Esophagus muscularis mucosa (tissue), 4 donors: ENCODE data around the gene SRMS. TPM values are rescaled to one million over a fixed set of nuclear protein-coding genes. Genes with fewer than 3 reads are reported as not detected.

Source experiments
- DNase-seq: peaks from one replicate; pipeline ENCODE4 v3.0.0-alpha.2; 2017; ENCODE audit errors: extremely low spot score
- H3K27ac ChIP-seq, 4 donors: fragments of 200-600 bp; sonication (generic); replicated peaks in 1 of 4; 1 replicate in 3 of 4; 2 replicates in 1 of 4; pipeline ENCODE4 v1.5.1; 2016 to 2019; ENCODE audit warnings: mild to moderate bottlenecking in 1 of 4
- H3K27me3 ChIP-seq, 4 donors: fragments of 200-600 bp; sonication (generic); one replicate each; pipeline versions ENCODE4 v1.5.1 to v1.6.0; 2016 to 2019
- H3K36me3 ChIP-seq, 4 donors: fragments of 200-600 bp; sonication (generic); one replicate each; pipeline ENCODE4 v1.5.1; 2016 to 2019
- H3K4me1 ChIP-seq, 4 donors: fragments of 200-600 bp; sonication (generic); one replicate each; pipeline ENCODE4 v1.5.1; 2016 to 2019
- H3K4me3 ChIP-seq, 4 donors: fragments of 200-600 bp; sonication (generic); 1 replicate in 2 of 4; 2 replicates in 2 of 4; pipeline ENCODE4 v1.5.1; 2016 to 2019; ENCODE audit warnings: mild to moderate bottlenecking in 4 of 4, moderate library complexity in 1 of 4
- H3K9me3 ChIP-seq, 4 donors: fragments of 200-600 bp; sonication (generic); 1 replicate in 3 of 4; 2 replicates in 1 of 4; pipeline ENCODE4 v1.5.1; 2016 to 2019
- EP300 ChIP-seq: sonication (generic); formaldehyde crosslinking; IDR thresholded peaks from one replicate; pipeline ENCODE4 v1.6.1; 2017; ENCODE audit warnings: antibody characterized with exemption
- POLR2A ChIP-seq: fragments of 450-650 bp; IDR thresholded peaks from one replicate; pipeline ENCODE4 v1.6.1; 2017; ENCODE audit warnings: antibody characterized with exemption, moderate library complexity, mild to moderate bottlenecking, low read depth
- POLR2AphosphoS5 ChIP-seq, 2 donors: sonication (generic); formaldehyde crosslinking; IDR thresholded peaks; one replicate each; pipeline ENCODE4 v1.6.1; 2017; ENCODE audit warnings: antibody characterized with exemption in 2 of 2
- WGBS: methylation state at CpG from one replicate; pipeline ENCODE4 v1.1.5; 2018; 5-methylcytosine and 5-hydroxymethylcytosine counted together
- intact Hi-C: fragments of 100-400 bp; cut with DNase I; formaldehyde crosslinking; loops from one replicate; pipeline ENCODE4 v1.15.1; 2023
- total RNA-seq, 4 donors: library from RNA; depleted of rRNA; stranded (reverse); fragments of >200 nt; gene quantifications; one replicate each; pipeline versions ENCODE4 v1.1.0 to v1.2.1, GENCODE V29; 2016
- TF ChIP-seq, protein P1 (sequence below), 3 experiments: fragments of 200-600 bp in 2 of 3; fragments of 450-650 bp in 1 of 3; sonication (generic) in 2 of 3; IDR thresholded peaks; one replicate each; pipeline ENCODE4 v1.5.1; 2017 to 2019; ENCODE audit warnings: antibody characterized with exemption in 3 of 3, mild to moderate bottlenecking in 2 of 3, moderate library complexity in 1 of 3

The SRMS gene
- total RNA-seq, 4 donors from 2014 or later, result not detected

DNA sequence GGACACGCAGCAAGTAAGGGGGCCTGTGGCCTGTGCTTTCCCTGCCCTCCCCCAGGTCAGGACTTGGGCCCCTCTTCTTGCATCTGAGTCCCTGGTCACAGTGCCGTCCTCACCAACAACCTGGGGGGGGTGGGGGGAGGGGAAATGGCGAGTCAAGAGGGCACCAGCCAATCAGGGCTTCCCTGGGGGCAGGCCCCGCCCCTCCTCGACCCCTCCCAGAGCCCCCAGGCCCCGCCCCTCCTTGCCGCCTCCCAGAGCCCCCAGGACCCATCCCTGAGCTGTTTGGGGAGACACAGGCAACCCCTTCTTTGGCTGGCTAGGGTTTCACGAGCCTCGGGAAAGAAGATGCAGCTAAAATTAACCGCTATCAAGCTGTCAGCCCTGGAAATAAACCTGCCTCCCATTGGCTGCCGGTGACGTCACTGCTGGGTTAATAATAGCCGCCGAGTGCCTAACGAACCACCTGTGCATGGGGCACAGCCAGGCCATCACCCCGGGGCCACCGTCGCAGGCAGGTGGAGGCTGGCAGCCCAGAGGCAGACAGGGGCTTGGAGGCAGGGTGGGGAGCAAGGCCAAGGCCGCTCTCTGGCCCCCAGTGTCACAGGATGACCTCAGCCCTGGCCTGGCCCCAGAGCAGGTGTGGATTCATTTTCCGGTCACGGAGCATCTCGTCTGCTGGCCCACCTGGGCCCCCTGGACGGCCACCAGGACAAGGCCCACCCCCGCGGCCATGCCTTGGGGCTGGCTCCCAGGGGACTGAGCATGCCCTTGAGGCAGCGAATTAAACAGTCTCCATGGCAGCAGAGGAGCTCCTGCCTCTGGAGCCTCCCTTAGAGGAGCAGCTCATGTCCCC lies 45.5 kb downstream of the SRMS start:
- no peak overlapping the region for H3K27ac ChIP-seq
- DNase-seq, result no peak
- WGBS, result 20% methylated on average over 6 of the region's 26 CpGs
- H3K27me3 ChIP-seq, result peaks cover 4 to 93% (median 31%) of the 10 kb centered on the region in 4 donors
- TF ChIP-seq POLR2AphosphoS5 (IDR thresholded peaks at IDR 0.05) (no peak), EP300 (no peak), POLR2A (no peak)
- TF ChIP-seq, protein P1, sequence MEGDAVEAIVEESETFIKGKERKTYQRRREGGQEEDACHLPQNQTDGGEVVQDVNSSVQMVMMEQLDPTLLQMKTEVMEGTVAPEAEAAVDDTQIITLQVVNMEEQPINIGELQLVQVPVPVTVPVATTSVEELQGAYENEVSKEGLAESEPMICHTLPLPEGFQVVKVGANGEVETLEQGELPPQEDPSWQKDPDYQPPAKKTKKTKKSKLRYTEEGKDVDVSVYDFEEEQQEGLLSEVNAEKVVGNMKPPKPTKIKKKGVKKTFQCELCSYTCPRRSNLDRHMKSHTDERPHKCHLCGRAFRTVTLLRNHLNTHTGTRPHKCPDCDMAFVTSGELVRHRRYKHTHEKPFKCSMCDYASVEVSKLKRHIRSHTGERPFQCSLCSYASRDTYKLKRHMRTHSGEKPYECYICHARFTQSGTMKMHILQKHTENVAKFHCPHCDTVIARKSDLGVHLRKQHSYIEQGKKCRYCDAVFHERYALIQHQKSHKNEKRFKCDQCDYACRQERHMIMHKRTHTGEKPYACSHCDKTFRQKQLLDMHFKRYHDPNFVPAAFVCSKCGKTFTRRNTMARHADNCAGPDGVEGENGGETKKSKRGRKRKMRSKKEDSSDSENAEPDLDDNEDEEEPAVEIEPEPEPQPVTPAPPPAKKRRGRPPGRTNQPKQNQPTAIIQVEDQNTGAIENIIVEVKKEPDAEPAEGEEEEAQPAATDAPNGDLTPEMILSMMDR (IDR thresholded peaks at IDR 0.05), result no peak
- intact Hi-C loops, result no loop called here
- H3K4me3 ChIP-seq, result no peak overlapping the region
- H3K36me3 ChIP-seq, result no peaks in the 10 kb centered on the region
- H3K9me3 ChIP-seq, result peaks cover 0 to 20% (median 17%) of the 10 kb centered on the region in 4 donors
- H3K4me1 ChIP-seq, result peaks cover 18 to 38% (median 29%) of the 10 kb centered on the region in 4 donors

DNA sequence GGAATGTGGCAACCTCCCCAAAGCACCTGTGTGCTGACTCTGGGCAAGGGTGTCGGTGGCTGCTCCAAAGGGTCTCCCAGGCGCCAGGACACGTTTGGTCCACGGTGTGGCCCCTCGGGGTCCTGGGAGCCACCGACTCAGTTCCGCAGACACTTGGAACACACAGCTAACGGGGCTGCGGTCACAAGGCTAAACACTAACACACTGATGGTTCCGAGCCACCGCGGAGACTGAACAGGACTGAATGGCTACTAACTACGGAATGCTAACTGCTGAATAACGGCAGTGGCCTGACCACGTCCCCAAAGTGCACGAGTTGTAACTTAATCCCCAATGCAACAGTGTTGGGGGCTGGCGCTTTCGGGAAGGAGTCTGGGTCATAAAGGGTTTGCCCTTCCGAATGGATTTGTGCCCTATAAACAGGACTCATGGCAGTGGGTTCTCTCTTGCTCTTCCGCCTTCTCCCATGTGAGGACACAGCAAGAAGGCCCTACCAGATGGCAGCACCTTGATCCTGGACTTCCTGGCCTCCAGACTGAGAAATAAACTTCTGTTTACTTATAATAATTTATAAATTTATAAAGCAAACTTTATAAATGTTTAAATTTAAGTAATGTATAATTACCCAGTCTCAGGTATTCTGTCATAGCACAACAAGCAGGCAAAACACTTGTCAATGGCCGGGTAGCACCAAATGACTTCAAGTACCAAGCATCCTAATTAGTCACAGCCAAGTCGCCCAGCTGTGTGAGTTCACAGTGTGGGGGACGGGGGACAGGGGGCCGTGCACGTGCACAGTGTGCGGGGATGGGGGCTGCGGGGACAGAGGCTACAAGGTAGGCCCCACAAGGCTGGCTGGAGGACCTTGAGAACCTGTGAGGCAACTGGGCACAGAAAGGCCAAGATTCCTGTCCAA lies 46.4 kb downstream of the SRMS start:
- no peak for DNase-seq
- TF ChIP-seq EP300 (no peak), POLR2A (no peak), POLR2AphosphoS5 (IDR thresholded peaks at IDR 0.05) (no peak)
- TF ChIP-seq, protein P1 (IDR thresholded peaks at IDR 0.05), result no peak
- Histone ChIP-seq H3K9me3 (peaks cover 0 to 20% (median 17%) of the 10 kb centered on the region in 4 donors), H3K27ac (no peak overlapping the region), H3K4me1 (peaks cover 25 to 47% (median 37%) of the 10 kb centered on the region in 4 donors), H3K27me3 (peaks cover 4 to 94% (median 33%) of the 10 kb centered on the region in 4 donors), H3K4me3 (no peak overlapping the region), H3K36me3 (no peaks in the 10 kb centered on the region)
- 80% methylated on average over 22 of the region's 27 CpGs for WGBS
- intact Hi-C loops, result no loop called here

DNA sequence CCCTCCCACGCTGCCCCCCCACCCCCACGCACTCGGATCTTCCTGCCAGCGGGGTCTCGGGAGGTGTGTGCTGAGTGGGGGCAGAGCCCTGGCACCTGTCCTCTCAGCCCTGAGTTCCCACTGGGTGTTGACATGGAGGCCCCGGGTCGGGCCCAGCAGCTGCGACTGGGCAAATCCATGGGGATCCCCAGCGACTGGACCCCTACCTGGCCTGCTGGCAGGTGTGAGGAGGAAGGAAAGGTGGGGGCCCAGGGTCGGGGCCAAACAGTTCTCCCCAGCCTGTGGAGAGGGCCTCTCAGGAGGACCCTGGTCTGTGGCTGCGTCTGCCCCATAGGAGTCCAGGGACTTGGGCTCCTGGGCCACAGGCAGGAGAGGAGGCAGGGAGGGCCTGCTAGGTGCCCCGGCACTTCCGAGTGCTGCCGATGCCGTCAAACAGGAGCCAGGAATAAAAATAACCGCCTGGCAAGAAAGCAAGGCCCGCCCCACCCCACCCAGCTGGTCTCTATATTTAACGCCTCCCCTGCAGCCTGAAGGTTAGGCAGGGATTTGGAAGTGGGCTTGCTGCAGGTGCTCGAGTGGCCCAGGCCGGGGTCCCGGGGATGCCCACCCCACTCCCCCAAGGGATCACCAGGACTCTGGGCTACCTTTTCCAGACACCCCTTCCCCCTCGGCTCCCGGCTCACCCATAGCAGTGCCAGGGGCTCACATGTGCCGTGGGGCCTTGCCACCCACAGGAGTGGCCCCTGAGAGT lies 47.2 kb downstream of the SRMS start:
- Histone ChIP-seq H3K4me1 (peaks cover 30 to 54% (median 43%) of the 10 kb centered on the region in 4 donors), H3K36me3 (peaks cover 0 to 6% (median 0%) of the 10 kb centered on the region in 4 donors), H3K27me3 (peaks cover 4 to 94% (median 35%) of the 10 kb centered on the region in 4 donors), H3K27ac (no peak overlapping the region), H3K9me3 (peaks cover 0 to 14% (median 12%) of the 10 kb centered on the region in 4 donors), H3K4me3 (no peak overlapping the region)
- TF ChIP-seq EP300 (no peak), POLR2A (no peak), POLR2AphosphoS5 (IDR thresholded peaks at IDR 0.05) (no peak)
- TF ChIP-seq, protein P1 (IDR thresholded peaks at IDR 0.05), result no peak
- intact Hi-C loops, result no loop called here
- WGBS, result 75% methylated on average over 4 of the region's 24 CpGs
- no peak for DNase-seq

DNA sequence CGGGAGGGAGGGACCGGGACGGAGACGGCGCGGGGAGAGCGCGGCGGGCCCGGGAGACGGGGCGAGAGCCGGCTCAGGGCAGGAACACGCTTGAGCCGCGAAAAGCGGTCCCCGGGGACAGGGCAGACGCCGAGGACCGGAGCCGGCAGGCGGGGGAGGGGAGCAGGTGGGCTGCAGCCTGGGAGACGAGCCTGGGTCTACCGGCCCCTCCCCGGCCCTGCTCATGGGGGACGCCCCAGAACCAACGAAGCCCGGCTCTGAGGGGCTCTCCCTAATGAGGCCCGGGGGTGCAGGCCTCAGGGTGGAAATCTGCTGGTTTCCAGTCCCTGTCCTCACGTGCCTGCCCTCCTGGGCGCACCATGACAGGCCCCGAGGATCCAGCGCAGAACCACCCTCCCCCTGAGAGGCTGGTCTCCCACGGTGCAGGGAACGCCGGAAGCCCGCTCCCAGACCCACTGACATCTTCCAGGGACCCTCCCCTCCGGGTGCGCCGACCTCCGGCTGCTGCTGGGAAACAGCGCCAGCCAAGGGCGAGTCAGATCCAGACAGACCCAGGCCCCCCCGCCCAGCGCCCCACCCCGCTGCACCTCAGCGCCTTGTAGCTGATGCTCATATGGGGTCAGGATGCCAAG lies 48.1 kb downstream of the SRMS start:
- H3K4me1 ChIP-seq, result peaks cover 30 to 54% (median 43%) of the 10 kb centered on the region in 4 donors
- TF ChIP-seq POLR2AphosphoS5 (IDR thresholded peaks at IDR 0.05) (no peak), POLR2A (no peak), EP300 (no peak)
- TF ChIP-seq, protein P1 (IDR thresholded peaks at IDR 0.05), result no peak
- intact Hi-C loops, result no loop called here
- H3K27me3 ChIP-seq, result peaks cover 4 to 96% (median 35%) of the 10 kb centered on the region in 4 donors
- peaks cover 0 to 5% (median 3%) of the 10 kb centered on the region in 4 donors for H3K9me3 ChIP-seq
- no peak for DNase-seq
- WGBS, result 8% methylated on average over 28 of the region's 48 CpGs
- peak overlapping the region; percentile 51 to 64 (median 52) for H3K4me3 ChIP-seq
- peaks cover 0 to 15% (median 0%) of the 10 kb centered on the region in 4 donors for H3K36me3 ChIP-seq
- no peak overlapping the region for H3K27ac ChIP-seq
